ENCODE data around the gene TSPAN18. TPM values are rescaled to one million over a fixed set of nuclear protein-coding genes. Genes with fewer than 3 reads are reported as not detected.

TSPAN18 gene
- total RNA-seq, 1 donor from 2014 or later = 717 TPM

DNA sequence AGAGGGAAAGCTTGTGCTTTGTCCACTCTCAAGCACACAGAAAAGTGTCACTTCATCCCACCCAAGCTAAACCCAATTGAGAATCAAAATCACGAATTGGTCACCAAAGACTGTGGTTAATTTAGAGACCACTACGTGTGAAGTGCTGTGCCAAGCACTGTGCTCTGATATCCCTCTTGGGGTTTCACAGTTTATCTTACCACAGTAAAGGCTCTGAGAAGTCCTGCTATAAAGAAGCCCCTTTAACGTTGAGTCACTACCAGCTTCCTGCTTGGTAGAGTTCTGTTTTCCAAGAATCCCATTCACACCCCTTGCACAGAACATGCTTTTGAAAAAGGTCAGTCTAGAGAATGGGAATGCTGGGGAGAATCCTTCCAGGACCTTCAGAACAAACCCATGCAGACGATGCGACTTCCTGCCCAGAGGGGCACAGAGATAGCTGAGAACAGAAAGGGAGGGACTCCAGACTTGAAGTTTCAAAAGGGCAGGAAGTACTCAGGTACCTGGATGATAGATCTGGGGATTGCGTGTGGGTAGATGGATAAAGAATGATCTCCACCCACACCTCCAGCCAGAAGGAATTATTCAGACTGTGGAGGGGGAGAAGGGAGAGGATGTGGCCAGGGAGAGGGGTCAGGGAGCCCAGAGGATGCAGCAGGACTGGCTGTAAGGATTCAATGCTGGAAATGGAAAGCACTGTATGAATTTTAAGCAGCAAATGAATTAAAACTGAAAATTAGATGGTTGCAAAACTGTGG, 18.1 kb upstream of the TSPAN18 start:
- TF ChIP-seq CTCF (IDR thresholded peaks at IDR 0.05; ENCODE audit: unreplicated experiment) = no peak
- peaks cover 4% of the 10 kb centered on the region for H3K36me3 Mint-ChIP-seq (ENCODE audit: low read depth, unreplicated experiment)
- no peaks in the 10 kb centered on the region for H3K9me3 Mint-ChIP-seq (ENCODE audit: unreplicated experiment)
- H3K27ac Mint-ChIP-seq (ENCODE audit: unreplicated experiment) = no peak overlapping the region
- peaks cover 4% of the 10 kb centered on the region for H3K27me3 Mint-ChIP-seq (ENCODE audit: unreplicated experiment)
- DNase-seq (ENCODE audit: low spot score) = no peak
- H3K4me3 Mint-ChIP-seq (ENCODE audit: unreplicated experiment) = peak overlapping the region; percentile 72
- peaks cover 40% of the 10 kb centered on the region for H3K4me1 Mint-ChIP-seq (ENCODE audit: unreplicated experiment)

DNA sequence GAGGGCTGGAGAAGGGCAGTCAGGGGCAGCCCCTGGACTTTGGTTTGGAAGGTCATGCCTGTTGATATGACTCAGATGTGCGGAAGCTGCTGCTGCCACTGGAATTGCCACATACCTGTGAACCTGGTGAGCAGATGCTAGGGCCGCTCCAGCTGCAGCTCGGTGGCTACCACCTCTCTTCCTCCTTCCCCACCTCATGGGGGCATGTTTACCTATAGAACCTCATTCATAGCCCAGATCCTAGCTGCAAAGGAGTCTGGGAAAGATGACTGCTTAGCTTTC, 17.5 kb upstream of the TSPAN18 start:
- no peak overlapping the region for H3K4me3 Mint-ChIP-seq (ENCODE audit: unreplicated experiment)
- H3K36me3 Mint-ChIP-seq (ENCODE audit: low read depth, unreplicated experiment) = peaks cover 4% of the 10 kb centered on the region
- no peak overlapping the region for H3K27ac Mint-ChIP-seq (ENCODE audit: unreplicated experiment)
- TF ChIP-seq CTCF (IDR thresholded peaks at IDR 0.05; ENCODE audit: unreplicated experiment) = no peak
- H3K27me3 Mint-ChIP-seq (ENCODE audit: unreplicated experiment) = peaks cover 4% of the 10 kb centered on the region
- no peak for DNase-seq (ENCODE audit: low spot score)
- no peaks in the 10 kb centered on the region for H3K9me3 Mint-ChIP-seq (ENCODE audit: unreplicated experiment)
- H3K4me1 Mint-ChIP-seq (ENCODE audit: unreplicated experiment) = peaks cover 40% of the 10 kb centered on the region

DNA sequence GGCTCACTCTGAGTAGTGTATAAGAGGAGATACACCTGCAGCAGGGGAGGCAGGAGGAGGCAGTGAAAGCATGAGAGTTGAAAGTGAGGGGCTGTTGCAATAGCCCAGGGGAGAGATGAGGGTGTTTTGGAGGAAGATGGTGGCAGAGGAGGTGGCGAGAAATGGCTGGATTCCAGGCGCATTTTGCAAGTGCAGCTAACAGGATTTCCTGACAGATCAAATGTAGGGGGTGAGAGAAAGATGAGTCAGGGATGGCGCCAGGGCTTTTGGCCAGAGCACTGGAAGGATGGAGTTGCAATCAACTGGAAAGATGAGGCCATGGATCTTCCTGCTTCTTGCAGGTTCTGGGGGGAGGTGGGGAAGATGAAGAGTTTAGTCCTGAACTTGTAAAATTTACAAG, 16.8 kb upstream of the TSPAN18 start:
- Mint-ChIP-seq H3K27me3 (ENCODE audit: unreplicated experiment) (peaks cover 5% of the 10 kb centered on the region), H3K9me3 (ENCODE audit: unreplicated experiment) (peaks cover 2% of the 10 kb centered on the region)

DNA sequence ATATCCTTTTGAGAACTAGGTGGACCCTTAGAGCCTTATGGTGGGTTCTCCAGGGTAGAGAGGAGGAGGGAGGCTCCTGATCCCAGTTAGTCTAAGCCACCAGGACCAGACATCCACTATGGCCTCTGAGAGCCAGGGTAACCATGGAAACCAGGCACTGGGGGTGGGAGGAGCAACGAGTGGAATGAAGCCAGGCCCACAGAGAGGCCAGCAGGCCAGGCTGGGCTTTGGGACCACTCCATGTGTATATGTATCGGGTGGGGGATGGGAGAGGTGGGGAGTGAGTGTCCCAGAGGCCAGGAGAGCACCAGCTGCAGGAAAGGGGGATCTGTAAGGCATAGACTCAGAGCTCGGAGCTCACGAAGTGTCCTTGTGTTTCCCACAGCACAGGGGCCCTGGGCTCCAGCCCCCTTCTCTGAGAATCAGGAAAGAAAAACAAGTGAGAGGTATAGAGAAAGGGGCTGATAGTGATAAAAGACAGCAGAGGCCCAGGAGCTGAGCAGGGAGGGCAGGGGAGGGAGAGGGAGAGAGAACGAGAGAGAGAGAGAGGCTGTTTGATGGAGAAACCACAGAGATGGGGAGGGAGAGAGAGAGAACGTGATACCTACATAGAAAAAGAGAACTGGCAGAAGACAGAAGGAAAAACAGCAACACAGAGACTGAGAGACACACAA, 15.5 kb upstream of the TSPAN18 start:
- H3K4me1 Mint-ChIP-seq (ENCODE audit: unreplicated experiment) = peaks cover 37% of the 10 kb centered on the region
- H3K9me3 Mint-ChIP-seq (ENCODE audit: unreplicated experiment) = peaks cover 4% of the 10 kb centered on the region

More for the DNA sequence above, 16.8 kb upstream of the TSPAN18 start:
- no peak overlapping the region for H3K27ac Mint-ChIP-seq (ENCODE audit: unreplicated experiment)
- H3K36me3 Mint-ChIP-seq (ENCODE audit: low read depth, unreplicated experiment) = peaks cover 4% of the 10 kb centered on the region
- H3K4me3 Mint-ChIP-seq (ENCODE audit: unreplicated experiment) = no peak overlapping the region
- no peak for TF ChIP-seq CTCF (IDR thresholded peaks at IDR 0.05; ENCODE audit: unreplicated experiment)
- H3K4me1 Mint-ChIP-seq (ENCODE audit: unreplicated experiment) = peaks cover 40% of the 10 kb centered on the region
- no peak for DNase-seq (ENCODE audit: low spot score)

More for the DNA sequence above, 15.5 kb upstream of the TSPAN18 start:
- TF ChIP-seq CTCF (IDR thresholded peaks at IDR 0.05; ENCODE audit: unreplicated experiment) = no peak
- no peak overlapping the region for H3K4me3 Mint-ChIP-seq (ENCODE audit: unreplicated experiment)
- peaks cover 4% of the 10 kb centered on the region for H3K27me3 Mint-ChIP-seq (ENCODE audit: unreplicated experiment)
- peak; percentile 31 for DNase-seq (ENCODE audit: low spot score)
- H3K27ac Mint-ChIP-seq (ENCODE audit: unreplicated experiment) = no peak overlapping the region
- peaks cover 4% of the 10 kb centered on the region for H3K36me3 Mint-ChIP-seq (ENCODE audit: low read depth, unreplicated experiment)
